Fibroblast of pulmonary artery (primary cell): ENCODE data around the gene TANGO6.
A peak's percentile ranks its signal among the peaks of the same experiment; 100 is the strongest.

ENCODE experiments used
- DNase-seq: peaks from one replicate; pipeline ENCODE4 v3.0.0-alpha.2; 2010; ENCODE audit warnings: low read depth
- H3K4me3 ChIP-seq: replicated peaks from 2 replicates; pipeline ENCODE4 v1.5.1; 2011; ENCODE audit warnings: low read depth, mild to moderate bottlenecking, control low read depth, low read length, moderate library complexity
- TF ChIP-seq, protein P1 (sequence below): IDR thresholded peaks from 2 replicates; pipeline ENCODE4 v1.5.1; 2011; ENCODE audit warnings: mild to moderate bottlenecking, control low read depth, low read length, inconsistent platforms; ENCODE audit errors: missing control alignments

TANGO6 gene

GRCh38 chr16:69107316-69107962 lies 264.1 kb downstream of the TANGO6 start:
- peak overlapping the region; percentile 51 for H3K4me3 ChIP-seq
- no peak for DNase-seq
- TF ChIP-seq, protein P1, sequence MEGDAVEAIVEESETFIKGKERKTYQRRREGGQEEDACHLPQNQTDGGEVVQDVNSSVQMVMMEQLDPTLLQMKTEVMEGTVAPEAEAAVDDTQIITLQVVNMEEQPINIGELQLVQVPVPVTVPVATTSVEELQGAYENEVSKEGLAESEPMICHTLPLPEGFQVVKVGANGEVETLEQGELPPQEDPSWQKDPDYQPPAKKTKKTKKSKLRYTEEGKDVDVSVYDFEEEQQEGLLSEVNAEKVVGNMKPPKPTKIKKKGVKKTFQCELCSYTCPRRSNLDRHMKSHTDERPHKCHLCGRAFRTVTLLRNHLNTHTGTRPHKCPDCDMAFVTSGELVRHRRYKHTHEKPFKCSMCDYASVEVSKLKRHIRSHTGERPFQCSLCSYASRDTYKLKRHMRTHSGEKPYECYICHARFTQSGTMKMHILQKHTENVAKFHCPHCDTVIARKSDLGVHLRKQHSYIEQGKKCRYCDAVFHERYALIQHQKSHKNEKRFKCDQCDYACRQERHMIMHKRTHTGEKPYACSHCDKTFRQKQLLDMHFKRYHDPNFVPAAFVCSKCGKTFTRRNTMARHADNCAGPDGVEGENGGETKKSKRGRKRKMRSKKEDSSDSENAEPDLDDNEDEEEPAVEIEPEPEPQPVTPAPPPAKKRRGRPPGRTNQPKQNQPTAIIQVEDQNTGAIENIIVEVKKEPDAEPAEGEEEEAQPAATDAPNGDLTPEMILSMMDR = no peak

- no peak overlapping the region for H3K4me3 ChIP-seq
- TF ChIP-seq, protein P1 = no peak
- no peak for DNase-seq
Measured at GRCh38 chr16:69108064-69108904, 265.0 kb downstream of the TANGO6 start.

GRCh38 chr16:69108905-69109252 lies 265.5 kb downstream of the TANGO6 start:
- H3K4me3 ChIP-seq = no peak overlapping the region
- no peak for DNase-seq
- TF ChIP-seq, protein P1 = no peak

DNA sequence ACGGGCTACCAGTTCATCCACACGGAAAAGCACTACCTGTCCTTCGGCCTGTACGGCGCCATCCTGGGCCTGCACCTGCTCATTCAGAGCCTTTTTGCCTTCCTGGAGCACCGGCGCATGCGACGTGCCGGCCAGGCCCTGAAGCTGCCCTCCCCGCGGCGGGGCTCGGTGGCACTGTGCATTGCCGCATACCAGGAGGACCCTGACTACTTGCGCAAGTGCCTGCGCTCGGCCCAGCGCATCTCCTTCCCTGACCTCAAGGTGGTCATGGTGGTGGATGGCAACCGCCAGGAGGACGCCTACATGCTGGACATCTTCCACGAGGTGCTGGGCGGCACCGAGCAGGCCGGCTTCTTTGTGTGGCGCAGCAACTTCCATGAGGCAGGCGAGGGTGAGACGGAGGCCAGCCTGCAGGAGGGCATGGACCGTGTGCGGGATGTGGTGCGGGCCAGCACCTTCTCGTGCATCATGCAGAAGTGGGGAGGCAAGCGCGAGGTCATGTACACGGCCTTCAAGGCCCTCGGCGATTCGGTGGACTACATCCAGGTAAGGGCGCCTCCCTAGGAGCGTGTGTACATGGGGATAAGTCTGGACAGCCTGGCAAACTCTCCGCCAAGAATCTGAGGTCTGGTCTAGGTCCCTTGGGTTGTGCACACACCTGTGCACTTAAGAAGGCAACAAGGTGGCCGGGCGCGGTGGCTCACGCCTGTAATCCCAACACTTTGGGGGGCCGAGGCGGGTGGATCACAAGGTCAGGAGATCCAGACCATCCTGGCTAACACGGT lies 266.3 kb downstream of the TANGO6 start:
- TF ChIP-seq, protein P1 = no peak
- H3K4me3 ChIP-seq = no peak overlapping the region
- DNase-seq = no peak

- no peak for DNase-seq
- H3K4me3 ChIP-seq = no peak overlapping the region
- TF ChIP-seq, protein P1 = no peak
Measured at GRCh38 chr16:69110406-69110805, 267.1 kb downstream of the TANGO6 start.

- TF ChIP-seq, protein P1 = no peak
- DNase-seq = no peak
- H3K4me3 ChIP-seq = no peak overlapping the region
Measured at GRCh38 chr16:69111216-69111875, 268.0 kb downstream of the TANGO6 start.
